Stimulated activated CD8-positive, alpha-beta memory T cell treated with anti-CD3 and anti-CD28 coated beads, Interleukin-15, amount 100 ng/mL, for 48 hours (primary cell): ENCODE results near the gene CDKN1B.
A peak's percentile ranks its signal among the peaks of the same experiment; 100 is the strongest.

Experiments used
- DNase-seq, 2 donors: peaks; one replicate each; pipeline ENCODE4 v3.0.0-alpha.2; 2020; ENCODE audit warnings: low read depth in 2 of 2

The CDKN1B gene

DNA sequence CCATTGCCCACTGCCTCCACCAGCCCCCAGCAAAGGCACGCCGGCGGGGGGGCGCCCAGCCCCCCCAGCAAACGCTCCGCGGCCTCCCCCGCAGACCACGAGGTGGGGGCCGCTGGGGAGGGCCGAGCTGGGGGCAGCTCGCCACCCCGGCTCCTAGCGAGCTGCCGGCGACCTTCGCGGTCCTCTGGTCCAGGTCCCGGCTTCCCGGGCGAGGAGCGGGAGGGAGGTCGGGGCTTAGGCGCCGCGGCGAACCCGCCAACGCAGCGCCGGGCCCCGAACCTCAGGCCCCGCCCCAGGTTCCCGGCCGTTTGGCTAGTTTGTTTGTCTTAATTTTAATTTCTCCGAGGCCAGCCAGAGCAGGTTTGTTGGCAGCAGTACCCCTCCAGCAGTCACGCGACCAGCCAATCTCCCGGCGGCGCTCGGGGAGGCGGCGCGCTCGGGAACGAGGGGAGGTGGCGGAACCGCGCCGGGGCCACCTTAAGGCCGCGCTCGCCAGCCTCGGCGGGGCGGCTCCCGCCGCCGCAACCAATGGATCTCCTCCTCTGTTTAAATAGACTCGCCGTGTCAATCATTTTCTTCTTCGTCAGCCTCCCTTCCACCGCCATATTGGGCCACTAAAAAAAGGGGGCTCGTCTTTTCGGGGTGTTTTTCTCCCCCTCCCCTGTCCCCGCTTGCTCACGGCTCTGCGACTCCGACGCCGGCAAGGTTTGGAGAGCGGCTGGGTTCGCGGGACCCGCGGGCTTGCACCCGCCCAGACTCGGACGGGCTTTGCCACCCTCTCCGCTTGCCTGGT lies at the start of gene CDKN1B:
CDKN1B (plus strand) TSS at position 576 of the 793 bp plus-strand sequence. CDS start 472 bp downstream, outside the sequence.
- DNase-seq, result peak; percentile 79

GRCh38 chr12:12668005-12668404 lies 49.2 kb upstream of the CDKN1B start:
- no peak for DNase-seq

DNA sequence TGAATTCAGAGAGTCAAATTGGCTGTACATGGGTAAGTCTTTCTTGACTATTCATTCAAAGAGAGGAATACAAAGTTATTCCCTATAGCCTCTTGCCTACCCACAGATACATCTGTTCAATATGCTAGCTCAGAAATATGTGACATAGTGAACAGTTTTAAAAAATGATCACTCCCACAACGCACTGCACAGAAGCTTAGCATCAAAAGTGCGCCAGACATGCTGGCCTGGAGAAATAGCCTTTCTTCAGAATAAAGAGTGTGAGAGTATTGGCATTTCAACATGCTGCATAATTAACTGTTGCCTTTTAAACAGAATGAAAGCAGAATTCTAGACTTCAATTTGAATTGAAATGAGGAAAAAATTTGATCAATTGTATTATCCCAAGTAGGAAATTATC lies 48.1 kb upstream of the CDKN1B start:
- no peak for DNase-seq

DNA sequence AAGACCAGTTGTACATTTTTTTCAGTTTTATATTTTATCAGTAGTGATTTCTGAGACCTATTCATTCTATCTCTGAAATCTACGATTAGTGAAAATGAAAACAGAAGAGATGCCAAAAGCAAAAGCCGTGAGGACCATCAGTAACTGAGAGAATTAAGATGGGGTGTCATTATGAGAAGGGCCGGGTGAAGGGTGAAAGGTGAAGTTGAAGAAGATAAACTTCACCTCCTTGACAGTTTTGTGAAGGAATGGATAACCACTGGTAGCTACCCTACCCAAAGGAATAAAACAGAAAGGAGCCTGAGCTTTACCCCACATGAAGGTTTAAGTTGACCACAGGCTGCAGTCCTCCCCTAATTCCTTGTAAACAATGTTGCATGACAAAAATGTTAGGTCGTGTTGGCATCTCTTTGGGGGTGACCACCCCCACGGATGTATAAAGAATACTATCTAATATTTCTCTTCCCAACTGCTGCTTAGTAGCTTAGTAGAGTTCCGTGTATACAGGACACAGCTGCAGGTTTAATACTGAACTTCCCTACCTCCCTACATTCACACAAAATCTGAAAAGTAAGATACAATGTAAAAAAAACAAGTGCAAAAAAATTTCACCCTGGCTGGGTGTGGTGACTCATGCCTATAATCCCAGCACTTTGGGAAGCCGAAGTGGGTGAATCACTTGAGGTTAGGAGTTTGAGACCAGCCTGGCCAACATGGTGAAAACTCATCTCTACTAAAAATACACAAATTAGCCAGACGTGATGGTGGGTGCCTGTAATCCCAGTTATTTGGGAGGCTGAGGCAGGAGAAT lies 45.1 kb upstream of the CDKN1B start:
- no peak for DNase-seq

DNA sequence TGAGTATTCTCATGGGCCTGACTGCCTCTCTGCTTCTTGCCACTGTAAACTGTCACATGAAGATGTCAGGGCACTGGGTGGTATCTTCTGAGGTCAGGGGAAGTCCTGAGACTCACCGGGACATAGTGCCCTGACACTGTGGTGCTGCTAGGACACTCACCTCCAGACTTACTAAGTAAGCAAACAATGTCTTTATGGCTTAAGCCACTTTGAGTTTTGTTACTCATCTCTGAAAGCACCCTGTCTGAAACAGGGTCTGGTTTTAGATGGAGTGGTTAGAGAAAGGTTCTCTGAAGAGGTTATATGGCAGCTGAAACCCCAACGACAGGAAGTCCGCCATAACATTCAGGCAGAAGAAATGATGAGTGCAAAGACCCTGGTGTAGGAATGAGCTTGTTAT lies 43.9 kb upstream of the CDKN1B start:
- DNase-seq, result peak in 1 of 2 donors; percentile 55

DNA sequence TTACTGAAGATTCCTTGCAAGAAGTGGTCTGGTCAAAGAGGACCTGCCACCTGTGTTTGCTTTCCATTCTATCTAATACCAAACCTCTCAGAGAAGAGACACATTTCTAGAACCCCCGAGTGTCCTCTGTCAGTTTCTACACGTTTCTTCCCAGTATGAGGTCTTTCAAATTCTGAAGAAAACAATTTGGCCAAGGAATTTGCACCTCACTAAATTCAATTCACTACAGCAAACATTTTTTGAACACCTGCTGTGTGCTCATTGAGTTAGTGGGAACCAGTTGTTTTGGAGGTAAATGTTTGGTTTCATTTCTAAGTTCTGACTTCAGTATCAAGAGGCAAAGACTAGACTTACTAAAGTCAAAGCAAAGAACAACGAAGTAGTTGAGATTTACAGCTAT lies 40.6 kb upstream of the CDKN1B start:
- no peak for DNase-seq

DNA sequence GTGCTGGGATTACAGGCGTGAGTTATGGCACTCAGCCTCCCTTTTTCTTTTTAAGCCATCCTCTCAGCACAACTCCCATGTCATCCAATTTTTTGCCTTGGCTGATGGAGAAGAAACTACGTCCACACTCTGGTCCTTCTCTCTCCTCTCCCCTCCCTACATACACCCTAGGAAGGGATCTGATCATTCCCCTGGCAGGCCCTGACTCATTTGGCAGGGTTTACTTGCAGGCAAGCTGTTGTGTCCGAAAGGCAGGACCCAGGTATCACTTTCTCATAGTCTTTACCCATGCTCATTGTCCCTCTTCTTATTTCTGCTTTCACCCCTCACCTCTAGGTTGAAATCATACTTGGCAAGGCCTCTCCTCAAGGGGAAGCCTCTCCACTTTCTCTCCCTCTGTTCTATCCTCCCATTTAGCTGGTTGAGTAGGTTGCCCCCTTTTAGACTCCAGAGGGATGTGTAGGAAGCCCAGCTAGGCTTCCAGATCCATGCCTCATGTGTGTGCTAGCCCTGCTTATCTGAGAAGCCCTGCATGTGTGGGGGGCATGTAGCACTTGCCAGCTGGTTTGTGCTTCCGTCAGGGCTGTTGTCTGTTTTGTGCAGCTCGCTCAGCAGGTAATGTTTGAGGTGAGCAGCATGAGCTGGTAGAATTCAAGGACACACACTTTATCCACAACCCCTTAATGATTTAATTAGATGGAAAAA lies 36.0 kb upstream of the CDKN1B start:
- no peak for DNase-seq

DNA sequence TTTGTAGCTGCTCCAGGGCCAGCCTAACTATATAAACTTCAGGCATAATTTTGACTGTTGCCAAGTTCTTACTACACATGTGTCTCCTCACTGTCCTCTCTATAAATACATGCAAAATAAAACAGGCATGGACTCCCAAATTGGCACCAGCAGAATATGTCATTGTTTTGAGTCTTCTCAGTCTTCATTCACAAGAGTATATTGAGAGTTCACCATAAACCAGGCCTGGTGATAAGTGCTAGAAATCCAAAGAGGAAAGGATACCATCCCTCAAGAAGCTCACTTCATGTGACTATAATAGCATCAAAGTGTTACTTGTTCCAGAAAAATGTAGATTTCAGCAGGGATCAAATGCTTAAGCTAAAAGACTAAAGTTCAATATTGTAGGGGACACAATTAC lies 34.9 kb upstream of the CDKN1B start:
- no peak for DNase-seq

- no peak for DNase-seq
Measured at GRCh38 chr12:12683136-12683697, 34.0 kb upstream of the CDKN1B start.

GRCh38 chr12:12683725-12684124 lies 33.4 kb upstream of the CDKN1B start:
- DNase-seq, result no peak

- no peak for DNase-seq
Measured at GRCh38 chr12:12684375-12685106, 32.6 kb upstream of the CDKN1B start.

DNA sequence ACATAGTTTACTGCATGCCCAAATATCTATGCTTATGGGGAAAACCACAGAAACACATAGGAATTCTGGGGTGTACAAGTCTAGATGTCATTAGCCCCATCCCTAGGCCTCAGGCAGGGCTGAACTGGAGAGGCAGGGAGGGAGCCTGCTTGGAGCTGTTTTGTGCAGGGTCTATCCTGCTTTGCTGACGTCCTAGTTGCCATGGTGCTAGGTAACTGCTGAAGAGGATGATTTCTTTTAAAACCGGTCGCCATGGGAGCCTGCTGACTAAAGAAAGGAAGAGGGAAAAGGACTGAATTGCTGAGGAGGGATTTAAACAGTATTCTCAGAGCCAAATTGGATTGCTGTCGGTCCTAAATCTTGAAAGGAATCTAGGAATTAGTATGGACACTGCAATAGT lies 31.9 kb upstream of the CDKN1B start:
- DNase-seq, result no peak

GRCh38 chr12:12686472-12686871 lies 30.7 kb upstream of the CDKN1B start:
- DNase-seq, result no peak

DNA sequence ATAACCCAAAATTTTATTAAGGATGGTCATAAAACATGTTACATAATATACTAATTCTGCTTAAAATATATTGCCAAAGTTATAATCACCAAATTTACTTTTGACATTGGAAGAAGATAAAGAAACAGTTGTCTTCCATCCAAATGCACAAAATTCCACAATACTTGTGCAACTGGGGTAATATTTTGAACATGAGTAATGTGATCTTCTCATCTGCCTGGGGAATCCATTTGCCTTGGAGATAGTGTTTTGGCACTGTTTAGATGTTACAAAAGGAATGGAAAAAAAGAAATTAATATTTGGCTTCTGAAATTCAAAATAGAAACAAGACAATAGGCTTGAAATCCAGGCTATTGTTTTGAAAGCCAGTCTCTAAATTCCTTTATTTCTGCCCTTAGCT lies 30.2 kb upstream of the CDKN1B start:
- DNase-seq, result no peak

DNA sequence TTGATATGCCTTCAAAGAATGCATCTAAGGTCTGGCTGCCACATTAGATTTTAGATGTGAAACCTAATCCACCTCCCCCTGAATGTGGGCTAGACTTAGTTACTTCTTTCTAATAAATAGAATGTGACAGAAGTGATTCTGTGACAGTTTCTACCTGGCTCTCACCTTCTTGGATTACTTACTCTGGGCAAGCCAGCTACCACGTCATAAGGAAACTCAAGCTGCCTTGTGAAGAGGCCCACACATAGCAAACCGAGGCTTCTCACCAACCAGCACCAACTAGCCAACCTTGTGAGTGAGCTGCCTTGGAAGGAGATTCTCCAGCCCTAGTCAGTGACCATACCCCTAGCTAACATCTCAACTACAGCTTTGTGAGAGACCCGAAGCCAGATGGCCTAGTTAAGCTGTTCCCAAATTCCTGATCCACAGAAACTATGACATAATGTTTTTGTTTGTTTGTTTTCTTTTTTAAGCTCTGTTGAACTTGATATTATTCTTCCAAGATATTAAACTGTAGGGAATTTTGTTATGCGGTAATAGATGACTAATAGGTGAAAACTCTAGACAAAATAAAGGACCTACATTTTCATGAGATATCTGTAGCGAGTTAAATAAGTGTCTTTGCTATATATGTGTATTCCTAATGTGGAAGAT lies 27.4 kb upstream of the CDKN1B start:
- no peak for DNase-seq

- DNase-seq, result no peak
Measured at GRCh38 chr12:12691549-12691948, 25.6 kb upstream of the CDKN1B start.

- no peak for DNase-seq
Measured at GRCh38 chr12:12693111-12693671, 24.0 kb upstream of the CDKN1B start.

DNA sequence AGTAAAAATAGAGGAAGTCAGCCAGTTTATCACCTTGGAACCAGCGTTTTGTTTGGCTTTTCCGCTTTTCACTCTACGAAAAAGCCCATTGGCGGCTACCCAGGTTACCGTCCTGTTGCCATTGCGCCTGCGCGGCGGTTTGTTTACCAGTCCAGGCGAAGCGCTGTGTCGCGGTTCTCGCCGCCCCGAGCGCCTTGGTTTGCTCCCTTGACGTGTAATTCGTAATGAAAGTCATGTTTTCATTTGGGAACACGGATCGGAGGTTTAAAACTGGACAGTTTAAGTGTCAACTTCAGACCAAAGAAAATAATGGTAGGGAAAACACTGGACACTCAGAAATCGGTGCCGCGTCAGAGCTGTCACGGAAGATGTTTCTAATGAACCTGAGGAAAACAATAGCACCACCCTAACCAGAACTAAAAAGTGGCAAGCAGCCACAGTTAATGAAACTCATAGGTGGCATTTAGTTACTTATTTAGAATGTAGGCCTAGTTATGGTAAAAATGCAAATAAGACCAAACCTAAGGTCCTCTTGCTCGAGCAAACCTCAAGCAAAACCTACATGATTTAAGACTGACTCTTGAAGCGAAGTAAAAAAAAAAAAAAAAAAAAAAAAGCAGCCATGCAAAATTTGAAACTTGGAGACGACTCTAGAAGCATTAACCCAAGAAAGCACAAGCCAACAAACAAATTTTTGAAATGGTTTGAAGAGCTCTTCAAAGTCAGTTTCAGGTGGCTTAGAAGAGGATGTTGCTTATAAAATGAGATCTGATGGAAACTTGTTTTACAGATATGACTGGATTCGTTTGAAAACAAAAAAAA lies 20.4 kb upstream of the CDKN1B start:
- DNase-seq, result peak; percentile 80 to 83

DNA sequence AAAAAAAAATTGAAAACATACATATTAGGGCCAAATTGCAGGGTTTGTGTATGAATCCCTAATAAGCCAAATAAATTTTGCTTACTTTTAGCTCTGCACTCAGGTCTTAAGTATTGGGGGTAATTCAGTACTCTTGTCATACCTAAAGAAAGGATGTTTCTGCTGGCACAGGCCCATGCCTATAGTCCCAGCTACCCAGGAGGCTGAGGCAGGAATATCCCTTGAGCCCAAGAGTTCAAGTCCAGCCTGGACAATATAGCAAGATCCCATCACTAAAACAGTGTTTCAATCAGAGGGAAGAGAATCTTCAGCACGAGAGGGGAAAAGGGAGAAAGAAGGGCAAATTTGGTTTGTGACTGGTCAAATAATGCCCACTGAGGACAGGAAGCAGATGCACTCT lies 17.8 kb upstream of the CDKN1B start:
- DNase-seq, result no peak

- DNase-seq, result no peak
Measured at GRCh38 chr12:12700254-12700653, 16.9 kb upstream of the CDKN1B start.
